GM21529 (cell line): Measurements from ENCODE around the gene MRNIP.

Source experiments
- ATAC-seq: cut with Tn5 transposase; IDR thresholded peaks from one replicate; pipeline ENCODE4 v1.9.1; 2021; ENCODE audit not compliant: unreplicated experiment

Gene MRNIP

DNA sequence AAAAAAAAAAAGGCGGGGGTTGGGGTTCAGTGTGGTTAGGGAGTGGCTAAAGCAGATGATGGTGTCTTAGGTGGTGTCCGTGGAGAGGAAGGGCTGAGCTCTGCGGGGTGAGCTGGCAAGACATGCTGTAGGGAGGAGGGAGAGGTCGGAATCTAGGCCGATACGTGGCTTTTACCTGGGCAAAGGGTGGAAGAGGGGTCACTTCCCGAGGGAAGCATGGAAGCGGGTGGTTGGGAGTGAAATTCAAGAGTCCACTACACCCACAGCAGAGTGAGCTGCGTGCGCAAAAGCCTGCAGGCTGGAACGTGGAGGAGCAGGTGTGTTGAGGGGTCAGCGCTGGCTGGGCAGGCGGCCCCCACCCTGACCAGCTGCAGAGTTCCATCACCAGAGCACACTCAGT lies 31.3 kb upstream of the MRNIP start:
- no peak for ATAC-seq

DNA sequence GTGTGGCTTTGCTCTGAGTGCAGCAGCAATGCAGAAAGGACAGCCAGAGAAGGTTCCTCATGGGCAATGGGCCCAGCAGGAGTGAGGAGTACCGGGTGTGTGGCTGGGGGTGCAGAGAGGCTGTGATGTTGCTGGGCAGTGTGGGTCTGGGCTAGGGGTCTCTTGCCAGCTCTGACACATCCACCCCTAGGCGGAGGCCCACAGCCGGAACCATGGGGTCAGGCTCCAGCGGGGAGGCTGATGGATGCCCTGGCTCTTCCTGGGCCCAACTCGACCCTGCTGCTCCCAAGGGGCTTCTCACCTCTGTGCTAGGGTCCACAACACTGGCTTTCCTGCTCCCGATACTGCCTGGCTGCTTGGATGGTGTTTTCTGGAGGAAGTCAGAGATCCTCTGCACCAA lies 29.2 kb upstream of the MRNIP start:
- no peak for ATAC-seq

DNA sequence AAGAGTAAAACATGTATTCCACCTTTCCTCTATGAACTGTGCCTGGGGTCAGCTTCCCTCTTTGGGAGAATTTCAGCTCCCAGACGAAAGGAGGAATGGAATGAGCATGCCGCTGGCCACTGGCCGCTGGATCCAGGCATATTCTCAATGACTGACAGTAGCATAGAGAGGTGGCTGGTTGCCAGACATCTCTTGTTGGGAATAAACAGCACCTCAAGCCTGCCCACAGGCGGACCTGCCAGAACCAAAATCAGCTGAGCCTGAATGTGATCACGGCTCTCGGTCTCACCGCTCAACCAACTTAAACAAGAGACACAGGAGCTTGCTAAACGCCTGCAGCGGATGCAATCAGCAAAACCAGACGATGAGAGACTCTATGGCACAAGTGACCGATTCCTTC lies 28.5 kb upstream of the MRNIP start:
- ATAC-seq, result no peak

DNA sequence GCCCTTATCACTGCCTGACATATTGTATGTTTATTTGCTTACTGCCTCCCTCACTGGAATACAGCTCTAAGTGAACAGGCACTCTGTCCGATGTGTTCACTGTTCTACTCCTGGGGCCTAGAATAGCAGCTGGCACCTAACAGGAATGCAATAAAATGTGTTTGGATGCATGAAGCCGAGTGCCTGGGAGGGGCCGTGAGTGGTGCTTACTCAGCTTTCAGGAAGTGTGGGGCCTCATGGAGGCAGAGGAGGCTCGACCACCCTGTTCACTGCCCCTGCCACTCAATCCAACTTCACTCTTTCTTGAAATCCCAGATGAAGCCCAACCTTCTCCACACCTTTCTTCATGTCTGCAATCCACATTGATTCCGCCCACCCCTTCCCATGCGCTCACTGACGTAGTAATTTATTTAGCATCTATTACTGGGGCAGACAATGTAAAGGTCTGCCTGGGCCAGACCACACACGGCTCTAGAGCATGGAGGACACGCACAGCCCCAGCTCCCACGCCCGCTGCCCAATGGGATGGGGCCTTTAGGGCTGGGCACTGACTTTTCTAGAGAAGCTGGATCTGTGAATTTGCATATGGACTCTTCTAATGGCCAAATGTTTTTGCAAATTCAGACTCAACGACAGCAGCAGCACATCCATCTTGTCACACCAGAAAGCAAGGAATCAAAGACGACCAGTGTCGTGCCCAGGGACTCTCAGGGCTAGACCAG lies 27.7 kb upstream of the MRNIP start:
- no peak for ATAC-seq

DNA sequence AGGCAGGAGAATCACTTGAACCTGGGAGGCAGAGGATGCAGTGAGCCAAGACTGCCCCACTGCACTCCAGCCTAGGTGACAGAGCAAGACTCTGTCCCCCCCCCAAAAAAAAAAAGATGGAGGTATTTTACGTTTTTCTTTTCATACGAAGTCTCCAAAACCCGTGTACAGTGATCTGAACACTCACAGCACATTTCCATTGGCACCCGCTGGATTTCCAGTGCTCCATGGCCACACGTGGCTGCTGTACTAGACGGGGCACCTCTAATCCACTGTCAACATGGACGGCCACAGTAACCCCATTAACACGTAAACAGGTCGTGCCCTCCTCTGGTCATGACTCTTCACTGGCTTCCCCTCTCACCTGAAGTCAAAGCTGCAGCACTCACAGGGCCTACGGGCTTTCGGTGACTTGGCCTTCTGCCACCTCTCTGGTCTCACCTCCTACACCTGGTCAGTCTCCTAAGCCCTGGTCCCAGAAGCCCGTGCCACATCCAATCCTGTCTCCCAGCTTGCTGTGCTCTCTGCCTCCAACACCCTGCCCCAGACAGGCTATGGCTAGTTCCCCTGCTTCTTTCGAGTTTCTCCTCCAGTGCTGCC lies 27.0 kb upstream of the MRNIP start:
- no peak for ATAC-seq

DNA sequence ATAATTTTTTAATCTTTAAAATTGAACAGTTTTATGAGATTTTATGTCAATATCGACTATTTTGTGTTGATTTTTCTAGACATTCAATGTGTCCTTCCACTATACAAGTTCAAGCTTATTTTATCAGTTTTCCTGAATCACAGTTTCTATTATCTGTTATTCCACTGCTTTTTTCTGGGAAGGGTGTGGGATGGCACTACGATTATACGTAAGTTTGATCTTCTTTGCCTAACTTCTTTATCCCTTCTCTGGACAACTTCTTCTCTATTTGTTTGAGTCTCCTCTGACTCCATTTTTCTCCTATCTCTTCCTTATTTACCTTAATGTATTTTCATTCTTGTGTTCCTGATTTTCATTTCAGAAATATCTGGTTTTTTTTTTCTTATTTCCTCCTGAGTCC lies 24.5 kb upstream of the MRNIP start:
- ATAC-seq, result no peak

DNA sequence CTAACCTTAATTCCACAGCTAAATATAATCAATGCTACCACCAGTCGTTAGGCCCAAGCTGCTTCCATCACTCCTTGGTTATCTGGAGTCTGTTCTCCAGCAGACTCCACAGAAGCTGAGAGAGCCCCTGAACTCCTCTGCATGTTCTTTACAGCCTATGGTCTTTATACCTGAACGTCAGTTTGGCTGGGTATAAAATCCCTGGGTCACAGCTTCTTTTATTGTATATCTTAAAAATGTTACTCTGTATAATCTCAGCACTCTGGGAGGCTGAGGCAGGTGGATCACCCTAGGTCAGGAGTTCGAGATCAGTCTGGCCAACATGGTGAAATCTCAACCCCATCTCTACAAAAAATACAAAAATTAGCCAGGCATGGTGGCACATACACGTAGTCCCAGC lies 23.7 kb upstream of the MRNIP start:
- ATAC-seq, result no peak

DNA sequence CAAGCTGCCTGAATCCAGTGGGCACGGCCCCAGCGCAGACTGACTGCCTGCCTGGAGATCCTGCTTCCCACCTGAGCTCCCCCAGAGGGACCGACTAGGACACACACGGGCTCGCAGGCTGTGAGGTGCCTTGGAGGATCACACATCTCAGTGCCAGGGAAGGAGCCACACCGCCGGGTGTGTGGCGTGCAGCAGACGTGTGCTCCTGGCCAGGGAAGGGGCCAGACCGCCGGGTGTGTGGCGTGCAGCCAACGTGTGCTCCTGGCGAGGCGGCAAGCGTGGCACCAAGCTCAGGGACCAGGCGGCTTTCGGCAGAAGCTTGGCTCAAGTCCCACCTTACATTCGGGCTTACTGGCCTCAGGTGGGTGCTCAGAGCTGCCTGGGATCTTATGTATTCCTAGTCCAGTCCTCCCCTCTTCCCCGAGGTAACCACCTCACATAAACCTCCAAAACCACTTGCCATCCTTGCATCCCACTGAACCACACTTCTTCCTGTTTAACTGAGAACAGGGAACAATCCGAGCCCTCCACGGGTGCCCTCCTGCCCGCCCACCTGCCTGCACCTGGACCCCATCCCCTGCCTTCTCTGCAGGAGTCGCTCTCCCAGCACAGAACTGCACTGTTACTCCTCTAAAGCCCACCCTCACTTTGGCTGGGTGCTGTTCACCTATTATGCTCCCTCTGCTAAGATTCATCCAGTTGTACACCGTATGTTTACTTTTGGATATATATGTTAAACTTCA lies 22.4 kb upstream of the MRNIP start:
- ATAC-seq, result no peak

DNA sequence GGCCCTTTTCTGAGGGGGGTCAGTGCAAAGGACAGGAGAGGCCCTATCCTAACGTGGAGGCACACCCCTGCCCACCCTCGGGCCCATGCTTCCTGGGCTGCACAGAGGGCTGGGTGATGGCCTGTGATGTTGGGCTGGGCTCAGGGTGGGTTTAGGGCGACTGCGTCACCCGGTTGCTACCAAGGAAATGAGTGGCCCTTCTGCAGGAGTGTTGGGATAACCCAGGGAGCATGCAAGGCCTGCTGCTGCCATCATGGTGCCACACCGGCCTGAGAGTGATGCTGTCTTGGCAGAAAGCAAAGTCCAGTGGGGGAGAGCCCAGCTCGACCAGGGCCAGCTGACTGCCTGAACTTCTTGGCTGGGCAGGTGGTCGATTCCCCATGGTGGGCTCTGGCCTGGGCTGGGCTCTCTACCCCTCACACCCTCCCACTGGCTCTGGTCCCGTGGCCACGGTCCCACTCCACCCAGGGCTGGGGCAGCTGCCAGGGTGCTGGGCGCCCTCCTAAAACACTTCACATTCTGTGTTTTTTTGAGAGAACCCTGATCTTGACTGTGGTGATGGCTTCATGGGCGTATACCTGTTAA lies 21.5 kb upstream of the MRNIP start:
- ATAC-seq, result no peak

DNA sequence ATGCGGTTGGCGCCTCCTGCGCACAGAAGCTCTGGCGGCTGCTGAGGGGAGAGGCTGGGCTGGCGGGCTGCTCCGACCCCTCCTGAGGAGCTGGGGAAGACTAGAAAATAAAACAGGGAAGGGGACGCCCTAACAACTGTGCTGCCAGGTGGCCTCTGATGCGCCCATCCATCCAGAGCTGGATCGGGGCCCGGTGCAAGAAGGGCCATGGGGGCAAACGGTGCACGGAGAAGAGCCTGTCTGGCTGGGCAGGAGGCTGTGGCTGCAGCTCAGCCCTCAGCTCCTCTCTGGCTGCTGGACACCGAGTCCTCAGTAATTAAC lies 21.0 kb upstream of the MRNIP start:
- no peak for ATAC-seq

DNA sequence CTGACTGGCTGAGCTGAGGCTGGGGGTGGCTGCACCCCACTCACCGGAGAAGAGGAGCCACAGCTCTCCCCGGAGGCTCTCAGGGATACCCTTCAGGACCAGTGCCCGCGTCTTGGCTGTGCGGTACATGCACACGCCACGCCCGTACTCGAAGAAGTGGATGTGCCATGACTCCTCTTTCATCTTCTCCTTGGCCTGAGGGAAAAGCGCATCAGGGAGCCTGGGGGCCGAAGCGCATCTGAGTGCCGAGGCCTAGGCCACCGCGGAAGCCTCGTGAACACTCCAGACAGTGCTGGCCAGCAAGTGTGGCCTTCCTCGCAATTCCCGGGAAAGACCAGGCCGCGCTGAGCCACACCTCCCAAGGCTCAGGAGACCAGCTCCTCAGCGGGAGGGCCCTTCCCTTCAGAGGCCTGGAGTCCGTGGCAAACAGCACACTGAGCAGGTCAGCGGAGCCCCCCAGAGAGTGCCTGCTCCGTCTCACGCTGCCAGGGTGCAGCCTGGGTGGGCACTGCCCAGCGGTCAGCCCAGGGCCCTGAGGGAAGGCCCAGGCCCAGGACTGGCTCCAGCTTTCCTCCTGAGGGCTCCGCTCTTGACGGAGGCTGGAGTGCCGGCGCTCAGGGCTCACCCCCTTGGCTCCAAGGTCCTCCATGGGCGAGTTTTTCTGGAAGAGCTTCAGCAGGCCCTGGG lies 20.5 kb upstream of the MRNIP start:
- ATAC-seq, result no peak

DNA sequence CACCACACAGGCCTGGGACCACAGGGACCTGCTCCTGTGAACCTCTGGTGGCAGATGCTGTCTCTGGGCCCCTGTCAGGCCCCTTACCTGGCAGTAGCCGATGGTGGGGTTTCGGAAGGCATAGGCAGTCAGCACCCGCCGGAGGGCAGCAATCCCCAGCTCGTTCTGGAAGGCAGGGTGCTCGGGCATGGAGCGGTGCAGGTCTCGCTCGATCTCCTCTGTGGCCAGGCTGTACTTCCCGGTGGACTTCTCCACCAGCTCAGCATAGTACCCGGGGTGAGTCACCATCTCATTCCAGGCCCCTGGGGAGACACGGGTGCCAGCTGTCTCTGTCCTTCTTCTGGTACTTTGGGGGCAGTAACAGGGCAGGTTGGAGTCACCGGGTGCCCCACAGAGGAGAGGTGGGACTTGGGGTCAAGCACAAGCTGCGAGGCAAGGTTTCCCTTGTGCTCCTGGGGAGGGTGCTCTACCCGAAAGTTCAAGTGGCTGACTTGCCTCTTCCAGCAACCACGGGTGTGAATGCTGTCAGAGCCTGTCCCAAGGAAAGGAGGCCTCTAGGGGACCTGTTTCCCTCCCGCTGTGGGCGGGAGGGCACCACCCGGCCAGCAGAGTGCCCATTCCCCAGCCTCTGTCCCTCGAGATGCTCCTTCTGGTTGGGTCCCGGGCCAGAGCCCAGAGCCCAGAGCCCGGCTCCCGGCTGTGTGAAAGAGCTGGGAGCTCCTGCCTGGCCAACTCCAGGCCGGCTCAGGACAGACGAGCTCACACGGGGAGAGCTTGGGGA lies 19.8 kb upstream of the MRNIP start:
- ATAC-seq, result no peak

DNA sequence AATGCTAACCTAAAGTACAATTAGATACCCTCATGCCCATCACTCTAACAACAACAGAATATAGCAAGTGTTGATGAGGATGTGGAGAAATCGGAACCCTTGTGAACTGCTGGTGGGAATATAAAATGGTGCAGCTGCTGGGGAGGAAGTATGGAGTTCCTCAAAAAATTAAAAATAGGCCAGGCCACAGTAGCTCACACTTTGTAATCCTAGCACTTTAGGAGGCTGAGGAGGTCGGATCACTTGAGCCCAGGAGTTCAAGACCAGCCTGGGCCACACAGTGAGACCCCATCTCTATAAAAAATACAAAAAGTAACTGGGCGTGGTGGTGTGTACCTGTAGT lies 18.0 kb upstream of the MRNIP start:
- no peak for ATAC-seq

DNA sequence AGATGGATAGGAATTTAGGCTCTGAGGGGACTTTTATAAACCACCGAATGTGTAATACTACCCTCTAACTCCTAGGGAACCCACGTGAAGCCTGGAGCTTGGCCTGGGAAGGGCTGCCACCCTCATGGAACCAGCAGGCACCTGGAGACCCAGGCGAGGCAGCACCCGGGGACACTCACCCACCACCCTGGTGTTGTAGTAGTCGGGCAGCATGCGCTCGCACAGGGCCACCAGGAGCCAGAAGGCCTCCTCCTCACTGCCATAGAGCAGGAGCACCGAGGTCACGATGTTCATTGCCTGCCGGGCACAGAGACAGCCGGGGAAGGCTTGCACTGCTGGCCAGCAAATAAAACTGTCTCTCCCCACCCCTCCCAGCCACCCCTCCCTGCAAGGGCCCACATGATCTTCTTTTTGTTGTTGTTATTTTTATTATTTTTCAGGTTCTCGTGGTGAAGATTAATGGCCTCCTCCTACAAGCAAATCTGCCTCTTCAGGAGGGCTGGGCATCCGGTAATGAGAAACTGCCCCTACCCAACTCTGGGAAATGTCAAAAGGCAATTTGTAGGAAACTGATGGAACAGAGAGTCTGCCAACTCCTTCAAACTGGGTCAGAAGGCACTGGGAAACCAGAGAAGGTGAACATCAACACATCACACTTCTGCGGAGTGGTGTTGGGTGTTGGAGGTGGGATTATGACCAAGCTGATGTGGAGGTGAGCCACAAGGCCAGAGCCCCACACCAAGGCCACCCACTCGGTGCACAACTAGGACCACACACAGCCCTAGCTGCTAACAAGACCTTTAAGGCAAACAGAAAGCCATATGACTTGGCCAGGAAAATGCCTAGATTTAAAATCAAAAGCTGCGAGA lies 17.4 kb upstream of the MRNIP start:
- no peak for ATAC-seq

DNA sequence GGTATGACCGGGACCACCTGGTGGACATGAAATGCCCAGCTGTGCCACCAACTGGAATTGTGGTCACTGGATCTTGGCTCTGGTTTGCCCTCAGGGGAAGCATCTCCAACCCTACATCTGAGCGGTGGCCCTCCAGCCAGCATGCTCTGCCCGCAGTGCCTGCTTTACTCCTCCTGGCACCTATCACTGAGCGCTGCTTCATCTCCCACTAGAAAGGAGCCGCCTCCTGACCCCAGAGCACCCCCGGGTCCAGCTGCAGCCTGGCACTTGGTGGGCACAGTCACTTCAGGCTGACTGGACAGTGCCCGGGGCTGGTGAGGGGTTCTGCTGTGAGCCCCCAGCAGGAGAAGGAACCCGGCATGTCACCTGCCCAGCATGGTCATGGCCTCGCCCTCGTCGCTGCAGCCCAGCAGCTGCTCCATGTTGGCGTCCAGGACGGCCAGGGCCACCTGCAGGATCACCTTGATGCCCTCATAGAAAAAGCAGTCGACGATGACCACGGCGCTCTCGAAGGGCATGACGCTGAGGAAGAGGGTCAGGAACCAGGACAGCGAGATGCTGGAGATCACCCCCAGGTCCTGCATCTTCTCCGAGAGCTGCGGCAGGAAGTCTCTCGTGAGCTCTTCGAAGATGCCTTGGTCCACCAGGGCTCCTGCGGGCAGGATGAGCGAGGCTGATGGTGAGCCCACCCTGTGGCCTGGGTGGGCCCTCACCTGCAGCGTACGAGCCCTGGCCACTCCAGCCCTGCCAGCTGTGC lies 16.1 kb upstream of the MRNIP start:
- ATAC-seq, result no peak

DNA sequence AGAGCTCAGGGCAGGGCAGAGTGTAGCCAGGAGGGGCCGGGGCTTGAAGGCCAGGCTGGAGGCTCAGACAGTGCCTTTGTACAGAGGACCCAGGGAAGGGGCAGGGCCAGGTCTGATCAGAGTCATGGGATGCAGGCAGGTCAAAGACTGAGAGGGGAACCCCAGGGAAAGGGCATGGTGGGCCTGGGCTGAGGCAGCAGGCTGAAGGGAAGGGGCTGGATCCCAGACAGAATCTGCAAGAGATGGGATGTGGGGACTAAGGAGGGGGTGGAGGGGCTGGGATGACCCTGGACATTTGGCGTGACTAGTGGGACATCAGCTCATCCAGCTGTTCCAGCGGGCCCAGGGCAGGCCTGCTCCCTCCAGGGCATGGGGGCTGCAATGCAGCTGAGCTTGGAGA lies 15.5 kb upstream of the MRNIP start:
- ATAC-seq, result no peak

DNA sequence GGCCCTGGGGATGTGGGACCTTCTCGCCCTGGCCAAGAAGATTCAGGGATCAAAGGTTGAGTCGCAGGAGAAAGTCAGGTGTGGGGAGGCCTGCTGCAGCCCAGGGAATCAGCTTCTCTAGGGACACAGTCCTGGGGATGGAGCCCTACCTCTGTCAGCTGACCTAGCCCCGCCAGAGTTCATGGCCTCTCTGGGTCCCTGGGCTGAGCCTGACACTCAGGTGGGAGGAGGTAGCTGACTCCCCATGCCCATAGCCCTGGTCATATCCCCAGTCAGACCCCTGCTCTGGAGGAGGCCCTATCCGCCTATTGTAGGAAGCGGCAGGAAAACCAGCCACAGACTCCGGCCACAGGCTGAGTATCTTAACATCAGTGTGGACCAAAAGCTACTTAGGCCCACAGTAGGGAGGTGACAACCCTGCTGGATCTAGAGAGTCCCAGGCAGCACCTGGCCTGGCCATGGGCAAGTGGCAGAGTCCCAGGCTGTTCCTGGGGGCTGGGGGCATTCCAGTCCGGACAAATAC lies 15.0 kb upstream of the MRNIP start:
- ATAC-seq, result no peak

DNA sequence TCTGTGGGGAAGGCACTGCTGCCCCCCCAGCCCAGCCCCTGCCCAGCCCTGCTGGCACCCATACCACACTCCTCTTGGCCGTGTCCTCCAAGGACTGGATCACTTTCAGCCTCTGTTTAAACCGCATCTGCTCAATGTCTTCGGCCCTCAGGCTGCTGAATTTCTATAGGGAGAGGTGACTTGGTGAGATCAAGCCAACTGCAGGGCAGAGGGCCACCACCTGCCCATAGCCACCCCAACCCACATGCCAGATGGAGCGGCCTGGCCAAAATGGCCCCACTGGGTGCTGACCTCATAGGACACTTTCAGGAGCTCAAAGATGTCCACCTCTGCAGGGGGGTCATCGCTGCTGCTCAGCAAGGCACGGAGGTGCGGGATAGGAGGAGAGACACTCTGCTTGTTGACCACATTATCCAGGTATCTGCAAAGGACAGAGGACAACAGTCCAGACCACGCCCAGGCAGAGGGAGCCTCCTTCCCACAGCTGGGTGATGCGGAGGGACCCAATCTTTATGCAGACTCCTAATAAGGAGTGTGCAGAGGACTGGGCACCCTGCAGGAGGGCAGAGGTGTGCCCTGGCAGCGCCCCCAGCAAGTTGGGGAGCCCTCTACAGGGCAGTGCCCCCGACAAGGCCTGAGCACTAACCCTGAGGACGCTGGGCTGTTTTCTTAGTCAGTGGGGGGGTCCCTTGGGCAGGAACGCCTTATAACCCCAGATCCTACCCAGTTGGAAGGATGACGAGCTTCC lies 14.4 kb upstream of the MRNIP start:
- ATAC-seq, result no peak
